OCI-LY1 (cell line): ENCODE results near the gene ARRDC5.

ENCODE experiments used
- EZH2 ChIP-seq: fragments of 200-600 bp; sonication (generic), shearing (Covaris generic); IDR thresholded peaks from 2 replicates; pipeline ENCODE4 v1.8.0; 2017; ENCODE audit warnings: borderline replicate concordance, mixed run types, mild to moderate bottlenecking, antibody characterized with exemption, low read length, moderate library complexity, mixed read lengths
- TF ChIP-seq, protein P1 (sequence below): fragments of 200-600 bp; sonication (generic), shearing (Covaris generic); IDR thresholded peaks from 2 replicates; pipeline ENCODE4 v1.5.1; 2017; ENCODE audit warnings: mild to moderate bottlenecking, antibody characterized with exemption, low read length, moderate library complexity, mixed read lengths

DNA sequence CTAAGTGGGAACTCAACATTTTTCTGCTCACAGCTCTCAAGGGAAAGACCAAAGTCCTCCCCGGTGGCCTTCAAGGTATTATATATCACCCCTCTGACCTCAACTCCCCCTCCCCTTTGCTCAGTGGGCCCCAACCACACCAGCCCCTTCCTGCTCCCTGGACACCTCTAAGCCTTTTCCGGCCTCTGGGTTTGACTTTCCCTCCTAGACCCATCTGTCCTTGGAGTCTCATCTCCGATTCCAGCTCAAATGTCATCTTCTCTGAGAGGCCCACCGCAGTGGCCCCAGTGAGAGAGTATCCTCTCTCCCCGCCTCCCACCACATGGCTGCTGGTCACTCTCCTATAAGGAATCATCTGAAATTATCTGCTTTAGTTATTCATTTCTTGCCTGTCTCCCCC is 5.7 kb upstream of the ARRDC5 start:
- TF ChIP-seq, protein P1, sequence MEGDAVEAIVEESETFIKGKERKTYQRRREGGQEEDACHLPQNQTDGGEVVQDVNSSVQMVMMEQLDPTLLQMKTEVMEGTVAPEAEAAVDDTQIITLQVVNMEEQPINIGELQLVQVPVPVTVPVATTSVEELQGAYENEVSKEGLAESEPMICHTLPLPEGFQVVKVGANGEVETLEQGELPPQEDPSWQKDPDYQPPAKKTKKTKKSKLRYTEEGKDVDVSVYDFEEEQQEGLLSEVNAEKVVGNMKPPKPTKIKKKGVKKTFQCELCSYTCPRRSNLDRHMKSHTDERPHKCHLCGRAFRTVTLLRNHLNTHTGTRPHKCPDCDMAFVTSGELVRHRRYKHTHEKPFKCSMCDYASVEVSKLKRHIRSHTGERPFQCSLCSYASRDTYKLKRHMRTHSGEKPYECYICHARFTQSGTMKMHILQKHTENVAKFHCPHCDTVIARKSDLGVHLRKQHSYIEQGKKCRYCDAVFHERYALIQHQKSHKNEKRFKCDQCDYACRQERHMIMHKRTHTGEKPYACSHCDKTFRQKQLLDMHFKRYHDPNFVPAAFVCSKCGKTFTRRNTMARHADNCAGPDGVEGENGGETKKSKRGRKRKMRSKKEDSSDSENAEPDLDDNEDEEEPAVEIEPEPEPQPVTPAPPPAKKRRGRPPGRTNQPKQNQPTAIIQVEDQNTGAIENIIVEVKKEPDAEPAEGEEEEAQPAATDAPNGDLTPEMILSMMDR, result no peak
- TF ChIP-seq EZH2, result no peak
